ENCODE results near the gene KCTD20.

GRCh38 chr6:36508532-36508931 lies 65.7 kb downstream of the KCTD20 start:
- TF ChIP-seq, protein P1, sequence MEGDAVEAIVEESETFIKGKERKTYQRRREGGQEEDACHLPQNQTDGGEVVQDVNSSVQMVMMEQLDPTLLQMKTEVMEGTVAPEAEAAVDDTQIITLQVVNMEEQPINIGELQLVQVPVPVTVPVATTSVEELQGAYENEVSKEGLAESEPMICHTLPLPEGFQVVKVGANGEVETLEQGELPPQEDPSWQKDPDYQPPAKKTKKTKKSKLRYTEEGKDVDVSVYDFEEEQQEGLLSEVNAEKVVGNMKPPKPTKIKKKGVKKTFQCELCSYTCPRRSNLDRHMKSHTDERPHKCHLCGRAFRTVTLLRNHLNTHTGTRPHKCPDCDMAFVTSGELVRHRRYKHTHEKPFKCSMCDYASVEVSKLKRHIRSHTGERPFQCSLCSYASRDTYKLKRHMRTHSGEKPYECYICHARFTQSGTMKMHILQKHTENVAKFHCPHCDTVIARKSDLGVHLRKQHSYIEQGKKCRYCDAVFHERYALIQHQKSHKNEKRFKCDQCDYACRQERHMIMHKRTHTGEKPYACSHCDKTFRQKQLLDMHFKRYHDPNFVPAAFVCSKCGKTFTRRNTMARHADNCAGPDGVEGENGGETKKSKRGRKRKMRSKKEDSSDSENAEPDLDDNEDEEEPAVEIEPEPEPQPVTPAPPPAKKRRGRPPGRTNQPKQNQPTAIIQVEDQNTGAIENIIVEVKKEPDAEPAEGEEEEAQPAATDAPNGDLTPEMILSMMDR (conservative IDR thresholded peaks at IDR 0.05) = no peak
- TF ChIP-seq ZFX (IDR thresholded peaks at IDR 0.05) = no peak
